ENCODE results near the gene PRR23E. TPM values are rescaled to one million over a fixed set of nuclear protein-coding genes. Genes with fewer than 3 reads are reported as not detected.
A peak's percentile ranks its signal among the peaks of the same experiment; 100 is the strongest.

PRR23E gene
- total RNA-seq, 6 experiments from 2014 or later, result not detected

DNA sequence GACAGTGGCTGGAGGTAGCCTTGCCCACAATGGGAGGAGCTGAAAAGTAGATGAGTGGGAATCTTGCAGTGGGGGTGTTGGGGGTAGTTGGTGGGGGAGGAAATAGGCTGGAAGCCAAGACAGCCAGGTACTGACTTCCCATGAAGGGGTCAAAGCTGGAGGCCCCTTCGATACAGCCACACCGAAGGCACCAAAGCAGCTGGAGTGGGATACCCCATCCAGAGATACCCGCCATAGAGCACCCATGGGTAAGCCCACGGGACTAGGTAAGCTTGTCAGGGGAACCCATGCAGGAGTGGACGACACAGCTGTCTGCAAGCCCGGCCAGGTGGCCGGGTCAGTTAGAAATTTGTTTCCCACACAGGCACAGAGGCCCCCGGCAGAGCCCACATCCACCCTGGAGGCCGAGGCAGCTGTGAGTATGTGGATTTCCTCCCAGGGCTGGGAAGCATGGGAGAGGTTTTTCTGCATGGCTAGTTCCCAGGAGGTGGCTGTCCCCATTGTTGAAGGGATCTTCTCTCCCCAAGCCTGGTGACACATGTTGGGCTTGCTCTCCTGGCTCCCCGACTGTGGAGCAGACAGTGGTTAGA, 28.6 kb downstream of the PRR23E start:
- H3K4me3 Mint-ChIP-seq, result no peak overlapping the region
- no peak for DNase-seq
- H3K27me3 Mint-ChIP-seq (ENCODE audit: insufficient read depth), result peaks cover 19% of the 10 kb centered on the region
- peaks cover 15% of the 10 kb centered on the region for H3K4me1 Mint-ChIP-seq (ENCODE audit: low read depth)
- no peak overlapping the region for H3K27ac Mint-ChIP-seq
- no peaks in the 10 kb centered on the region; the same call in 1 of the 2 replicates for H3K9me3 Mint-ChIP-seq
- no peak for TF ChIP-seq CTCF (IDR thresholded peaks at IDR 0.05)
- H3K36me3 Mint-ChIP-seq (ENCODE audit: low read depth), result no peaks in the 10 kb centered on the region; the same call in 1 of the 2 replicates

DNA sequence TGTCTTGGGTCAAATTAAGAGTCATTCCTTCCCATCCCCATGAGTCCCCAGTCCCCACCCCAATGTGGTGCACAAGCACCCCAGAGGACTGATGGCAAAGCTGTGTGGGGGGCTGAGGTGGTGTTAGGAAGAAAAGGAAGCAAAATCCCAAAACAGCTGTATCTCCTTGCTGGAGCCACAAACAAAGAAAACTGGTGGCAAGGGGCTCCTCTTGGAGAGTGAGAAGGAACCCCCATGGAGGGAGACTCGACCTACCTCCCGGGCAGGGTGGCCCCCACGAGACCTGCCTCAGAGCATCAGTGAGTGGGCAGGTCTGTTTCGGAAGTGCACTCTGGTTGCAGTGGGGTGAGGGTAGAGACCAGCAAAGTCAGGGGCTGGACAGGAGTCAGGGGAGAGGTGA, 29.2 kb downstream of the PRR23E start:
- Mint-ChIP-seq H3K9me3 (no peaks in the 10 kb centered on the region; the same call in 1 of the 2 replicates), H3K4me3 (no peak overlapping the region), H3K27ac (no peak overlapping the region), H3K36me3 (ENCODE audit: low read depth) (no peaks in the 10 kb centered on the region; the same call in 1 of the 2 replicates), H3K4me1 (ENCODE audit: low read depth) (peaks cover 17% of the 10 kb centered on the region), H3K27me3 (ENCODE audit: insufficient read depth) (peaks cover 19% of the 10 kb centered on the region)
- no peak for DNase-seq
- TF ChIP-seq CTCF (IDR thresholded peaks at IDR 0.05), result no peak

DNA sequence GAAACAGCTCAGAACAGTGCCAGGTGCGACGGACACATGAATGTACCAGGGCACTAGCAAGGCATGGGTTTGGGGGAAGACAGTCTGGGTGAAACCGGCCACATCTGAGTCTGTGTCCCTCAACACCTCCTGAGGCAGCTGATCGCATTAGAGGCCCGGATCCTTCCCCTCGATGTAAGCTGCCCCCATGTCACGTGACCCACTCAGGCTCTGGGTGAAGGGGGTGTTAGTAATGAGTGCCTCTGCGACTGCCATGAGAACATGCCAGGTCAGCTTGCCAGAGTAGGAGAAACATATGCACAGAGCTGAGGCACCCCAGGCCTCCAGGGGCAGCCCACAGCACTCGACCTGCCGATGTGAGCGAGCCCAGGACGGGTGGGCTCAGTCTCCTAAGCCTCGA, 29.7 kb downstream of the PRR23E start:
- Mint-ChIP-seq H3K4me3 (no peak overlapping the region), H3K9me3 (no peaks in the 10 kb centered on the region; the same call in 1 of the 2 replicates), H3K27ac (no peak overlapping the region), H3K36me3 (ENCODE audit: low read depth) (no peaks in the 10 kb centered on the region; the same call in 1 of the 2 replicates), H3K27me3 (ENCODE audit: insufficient read depth) (peaks cover 21% of the 10 kb centered on the region), H3K4me1 (ENCODE audit: low read depth) (peaks cover 17% of the 10 kb centered on the region)
- DNase-seq, result no peak
- TF ChIP-seq CTCF (IDR thresholded peaks at IDR 0.05), result no peak

DNA sequence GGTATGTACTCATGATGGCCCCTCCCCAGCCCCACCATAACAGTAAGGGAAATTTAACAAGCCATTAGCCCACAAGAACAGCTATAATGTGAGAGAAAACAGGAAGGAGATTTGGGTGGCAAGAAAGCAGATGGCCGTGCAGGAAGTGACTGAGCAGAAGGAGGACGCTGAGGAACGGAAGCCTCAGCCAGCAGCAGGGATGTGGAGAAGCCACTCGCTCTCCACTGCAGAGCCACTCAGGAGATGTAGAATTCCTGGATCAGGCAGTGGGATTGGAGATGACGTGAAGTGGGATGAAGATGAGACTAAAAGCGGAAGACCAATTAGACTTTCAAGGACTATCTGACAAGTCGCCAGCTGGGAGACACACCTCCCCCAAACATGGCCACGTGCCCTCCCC, 31.2 kb downstream of the PRR23E start:
- peaks cover 22% of the 10 kb centered on the region for H3K27me3 Mint-ChIP-seq (ENCODE audit: insufficient read depth)
- H3K4me1 Mint-ChIP-seq (ENCODE audit: low read depth), result peaks cover 17% of the 10 kb centered on the region
- no peaks in the 10 kb centered on the region; the same call in 1 of the 2 replicates for H3K9me3 Mint-ChIP-seq
- H3K4me3 Mint-ChIP-seq, result peak overlapping the region; percentile 54; the same call in 1 of the 2 replicates
- H3K27ac Mint-ChIP-seq, result no peak overlapping the region
- no peak for TF ChIP-seq CTCF (IDR thresholded peaks at IDR 0.05)
- no peaks in the 10 kb centered on the region; the same call in 1 of the 2 replicates for H3K36me3 Mint-ChIP-seq (ENCODE audit: low read depth)
- no peak for DNase-seq

DNA sequence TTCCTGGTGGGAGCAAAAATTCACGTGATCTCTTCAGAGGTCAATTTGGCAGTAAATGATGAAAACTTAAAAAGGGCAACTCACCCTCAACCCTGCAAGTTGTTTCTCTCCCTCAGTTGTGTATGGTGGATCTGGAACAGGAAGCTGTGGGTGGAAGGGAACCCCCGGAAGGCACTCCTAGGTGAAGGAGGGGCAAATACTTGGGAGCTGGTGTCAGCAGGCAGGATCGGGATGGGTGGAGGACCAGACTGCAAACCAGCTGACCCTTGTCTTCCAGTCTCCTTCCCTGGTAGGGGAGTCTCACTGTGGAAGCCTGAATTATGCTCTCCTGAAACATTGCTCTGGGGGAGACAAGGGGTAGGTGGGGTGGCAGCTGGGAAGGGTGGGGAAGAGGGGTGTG, 33.5 kb downstream of the PRR23E start:
- peak; percentile 7 for DNase-seq
- H3K27ac Mint-ChIP-seq, result no peak overlapping the region
- H3K4me1 Mint-ChIP-seq (ENCODE audit: low read depth), result peaks cover 8% of the 10 kb centered on the region
- peaks cover 16% of the 10 kb centered on the region; the same call in 1 of the 2 replicates for H3K9me3 Mint-ChIP-seq
- no peak for TF ChIP-seq CTCF (IDR thresholded peaks at IDR 0.05)
- H3K27me3 Mint-ChIP-seq (ENCODE audit: insufficient read depth), result peaks cover 18% of the 10 kb centered on the region
- H3K4me3 Mint-ChIP-seq, result peak overlapping the region; percentile 29; the same call in 1 of the 2 replicates
- peaks cover 5% of the 10 kb centered on the region; the same call in 1 of the 2 replicates for H3K36me3 Mint-ChIP-seq (ENCODE audit: low read depth)

Measured in HFFc6 (cell line).